IMR-90 (cell line): ENCODE measurements around the gene CTXN3. TPM values are rescaled to one million over a fixed set of nuclear protein-coding genes. Genes with fewer than 3 reads are reported as not detected.
A peak's percentile ranks its signal among the peaks of the same experiment; 100 is the strongest.

Source experiments
- ATAC-seq: fragments of 200-7000 bp; cut with Tn5 transposase; 2 replicates; pipeline ENCODE4 v1.9.1; 2020; ENCODE audit warnings: low read depth, mild to moderate bottlenecking, moderate library complexity
- BruUV-seq: library from RNA; stranded (reverse); fragments of 400-500 nt; replicated peaks from 2 replicates; lab custom pipeline; 2021; lab: Mats Ljungman, UMichigan
- CTCF ChIA-PET: fragments of 300-600 bp; formaldehyde crosslinking; extraction: SDS; loops from one replicate; lab custom pipeline; 2021; ENCODE audit warnings: antibody characterized with exemption; lab: Yijun Ruan, JAX
- POLR2A ChIA-PET: fragments of 300-600 bp; sonication (Branson Sonifier 250); formaldehyde crosslinking; loops from one replicate; lab custom pipeline; 2022; ENCODE audit warnings: antibody characterized with exemption; ENCODE audit not compliant: unreplicated experiment; lab: Charles Lee
- DNase-seq: peaks from one replicate; pipeline ENCODE4 v3.0.0; 2013
- H2AFZ ChIP-seq: replicated peaks from 2 replicates; pipeline ENCODE3; 2013; ENCODE audit warnings: low read length, mild to moderate bottlenecking; ENCODE audit not compliant: poor library complexity
- H2AK5ac ChIP-seq: 2 replicates; pipeline ENCODE4 v1.6.1; 2013; ENCODE audit warnings: low read depth, low read length, inconsistent platforms
- H2AK9ac ChIP-seq: replicated peaks from 2 replicates; pipeline ENCODE3; 2013; ENCODE audit warnings: mild to moderate bottlenecking, low read depth, low read length, moderate library complexity; ENCODE audit not compliant: poor library complexity
- H2BK120ac ChIP-seq: 2 replicates; pipeline ENCODE4 v1.6.1; 2013; ENCODE audit warnings: low read depth, low read length, inconsistent platforms
- H2BK15ac ChIP-seq: 3 replicates; pipeline ENCODE4 v1.6.1; 2013; ENCODE audit warnings: low read depth, low read length, inconsistent platforms
- H2BK20ac ChIP-seq: 2 replicates; pipeline ENCODE4 v1.6.1; 2013; ENCODE audit warnings: low read depth, mild to moderate bottlenecking, inconsistent platforms, low read length, moderate library complexity
- H2BK5ac ChIP-seq: 2 replicates; pipeline ENCODE4 v1.6.1; 2013; ENCODE audit warnings: mild to moderate bottlenecking, low read depth, low read length, inconsistent platforms; ENCODE audit not compliant: poor library complexity, severe bottlenecking
- H3K14ac ChIP-seq: replicated peaks from 2 replicates; pipeline ENCODE4 v1.6.1; 2013; ENCODE audit warnings: low read depth, low read length, inconsistent platforms
- H3K18ac ChIP-seq: 2 replicates; pipeline ENCODE4 v1.6.1; 2013; ENCODE audit warnings: low read depth, low read length, control low read depth
- H3K23ac ChIP-seq: 2 replicates; pipeline ENCODE4 v1.6.1; 2013; ENCODE audit warnings: low read depth, low read length, inconsistent platforms
- H3K27ac ChIP-seq: 2 replicates; pipeline ENCODE4 v1.5.1; 2013; ENCODE audit warnings: mild to moderate bottlenecking, control low read depth, low read length; ENCODE audit not compliant: insufficient read depth
- H3K27me3 ChIP-seq: 2 replicates; pipeline ENCODE4 v1.6.1; 2013; ENCODE audit warnings: low read length; ENCODE audit not compliant: control insufficient read depth, insufficient read depth
- H3K36me3 ChIP-seq: 2 replicates; pipeline ENCODE4 v1.6.1; 2013; ENCODE audit warnings: low read length, mixed read lengths; ENCODE audit not compliant: control insufficient read depth, insufficient read depth
- H3K4ac ChIP-seq: 2 replicates; pipeline ENCODE4 v1.6.1; 2013; ENCODE audit warnings: low read depth, low read length, inconsistent platforms
- H3K4me1 ChIP-seq: 2 replicates; pipeline ENCODE4 v1.6.1; 2013; ENCODE audit warnings: low read length, mixed read lengths; ENCODE audit not compliant: control insufficient read depth, insufficient read depth
- H3K4me2 ChIP-seq: 2 replicates; pipeline ENCODE4 v1.6.1; 2013; ENCODE audit warnings: low read depth, mild to moderate bottlenecking, control low read depth, low read length, moderate library complexity
- H3K4me3 ChIP-seq: 2 replicates; pipeline ENCODE4 v1.5.1; 2013; ENCODE audit warnings: low read depth, mild to moderate bottlenecking, control low read depth, low read length, moderate library complexity; ENCODE audit not compliant: insufficient read depth
- H3K56ac ChIP-seq: 2 replicates; pipeline ENCODE4 v1.6.1; 2013; ENCODE audit warnings: low read length, inconsistent platforms; ENCODE audit not compliant: insufficient read depth; ENCODE audit errors: extremely low read depth
- H3K79me1 ChIP-seq, 2 experiments: 2 replicates each; pipeline ENCODE4 v1.6.1; 2013; ENCODE audit warnings: low read length in 2 of 2, inconsistent platforms in 1 of 2, low read depth in 1 of 2
- H3K9ac ChIP-seq: 2 replicates; pipeline ENCODE4 v1.6.1; 2013; ENCODE audit warnings: low read depth, low read length, control low read depth
- H3K9me1 ChIP-seq: 2 replicates; pipeline ENCODE4 v1.6.1; 2013; ENCODE audit warnings: low read length, inconsistent platforms; ENCODE audit not compliant: insufficient read depth
- H3K9me3 ChIP-seq: 2 replicates; pipeline ENCODE4 v1.6.1; 2013; ENCODE audit warnings: low read length; ENCODE audit not compliant: control insufficient read depth, insufficient read depth
- H4K20me1 ChIP-seq: 2 replicates; pipeline ENCODE4 v1.6.1; 2013; ENCODE audit warnings: low read length, inconsistent platforms; ENCODE audit not compliant: insufficient read depth
- H4K5ac ChIP-seq: 2 replicates; pipeline ENCODE4 v1.6.1; 2013; ENCODE audit warnings: mild to moderate bottlenecking, low read depth, low read length, control low read depth
- H4K8ac ChIP-seq, 2 experiments: 2 replicates each; pipeline ENCODE4 v1.6.1; 2013; ENCODE audit warnings: low read depth in 2 of 2, low read length in 2 of 2, control low read depth in 1 of 2, inconsistent platforms in 1 of 2
- H4K91ac ChIP-seq: 2 replicates; pipeline ENCODE4 v1.6.1; 2013; ENCODE audit warnings: low read depth, low read length, inconsistent platforms; ENCODE audit not compliant: insufficient read depth
- CEBPB ChIP-seq: IDR thresholded peaks from 2 replicates; pipeline ENCODE4 v1.6.1; 2012; ENCODE audit warnings: low read depth, low read length, improper control_type of control experiment
- CHD1 ChIP-seq: IDR thresholded peaks from 2 replicates; pipeline ENCODE4 v1.6.1; 2012; ENCODE audit warnings: low read depth, low read length, improper control_type of control experiment
- MAZ ChIP-seq: IDR thresholded peaks from 2 replicates; pipeline ENCODE4 v1.6.1; 2012; ENCODE audit warnings: low read depth, mild to moderate bottlenecking, low read length, improper control_type of control experiment, moderate library complexity, borderline replicate concordance
- RFX5 ChIP-seq: IDR thresholded peaks from 2 replicates; pipeline ENCODE4 v1.8.0; 2012; ENCODE audit warnings: low read depth, mild to moderate bottlenecking, low read length, moderate library complexity
- WGBS, 2 experiments: methylation state at CpG; one replicate each; pipeline versions ENCODE4 v1.1.5 to v1.1.7; 2013; ENCODE audit warnings: missing lambda C conversion rate in 2 of 2; ENCODE audit not compliant: insufficient read length in 1 of 2; ENCODE audit errors: extremely low coverage in 2 of 2; 5-methylcytosine and 5-hydroxymethylcytosine counted together
- dilution Hi-C: fragments of 300-500 bp; cut with HindIII; formaldehyde crosslinking; loops from one replicate; pipeline ENCODE4 v1.14.3; 2018; ENCODE audit warnings: low sequenced_read_pairs; ENCODE audit not compliant: unreplicated experiment
- in situ Hi-C: fragments of 300-500 bp; cut with MboI; formaldehyde crosslinking; loops from 3 replicates; pipeline ENCODE4 v1.14.3; 2019; ENCODE audit warnings: low sequenced_read_pairs, inconsistent platforms, mixed read lengths
- intact Hi-C: fragments of 100-400 bp; cut with micrococcal nuclease; formaldehyde crosslinking; loops from 2 replicates; pipeline ENCODE4 v1.10.0; 2022
- polyA plus RNA-seq, 3 experiments: library from polyadenylated mRNA; depleted of rRNA; stranded (reverse); fragments of >200 nt; gene quantifications; 2 replicates each; pipeline ENCODE4 v1.2.3, GENCODE V29; 2012; ENCODE audit warnings: low replicate concordance in 1 of 3
- total RNA-seq: library from RNA; depleted of rRNA; stranded (reverse); fragments of >200 nt; gene quantifications from 2 replicates; pipeline ENCODE4 v1.2.3, GENCODE V29; 2012

Gene CTXN3
- total and polyA plus RNA-seq, 2 of the 4 experiments (the other 2 are of a cell fraction), result not detected

DNA sequence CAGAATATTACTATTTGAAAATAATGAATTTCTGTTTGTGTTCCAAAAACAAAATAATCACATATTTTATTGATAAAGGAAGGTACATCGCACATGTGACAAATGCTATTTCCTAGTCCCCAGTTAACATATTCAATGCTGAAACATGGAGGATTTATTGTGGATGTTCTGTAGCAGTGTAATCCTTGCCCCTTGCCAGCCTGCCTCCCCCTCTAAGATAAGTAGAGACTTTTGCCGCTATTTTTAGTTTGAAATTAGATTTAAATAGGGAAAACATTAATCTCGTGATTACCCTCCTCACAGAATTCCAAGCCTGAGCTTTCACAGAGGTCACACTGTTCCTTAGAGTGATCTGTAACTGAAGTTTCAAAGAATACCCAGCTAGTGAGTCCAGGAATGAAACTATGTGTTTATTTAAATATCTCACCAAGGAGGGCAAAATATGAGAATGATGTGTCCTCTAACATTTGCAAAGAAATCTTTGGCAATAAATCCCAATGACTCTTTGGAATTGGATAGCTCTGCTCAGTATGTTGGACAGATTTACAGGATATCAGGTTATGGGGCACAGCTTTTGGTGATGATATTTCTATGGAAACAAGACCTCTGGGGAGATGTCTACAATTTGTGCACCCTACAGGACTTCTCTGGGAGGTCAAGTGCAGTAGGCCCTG is 17.3 kb downstream of the CTXN3 start:
- Histone ChIP-seq H3K4me1 (peaks cover 2% of the 10 kb centered on the region), H4K91ac (no peak overlapping the region), H3K56ac (no peak overlapping the region), H3K14ac (no peak overlapping the region), H3K18ac (no peak overlapping the region), H2AK5ac (no peak overlapping the region), H3K36me3 (no peaks in the 10 kb centered on the region), H3K4me3 (no peak overlapping the region), H3K9me1 (no peaks in the 10 kb centered on the region), H3K27ac (no peak overlapping the region), H3K4me2 (no peak overlapping the region), H2BK120ac (no peak overlapping the region), H2BK5ac (no peak overlapping the region), H2BK20ac (no peak overlapping the region), H4K20me1 (no peaks in the 10 kb centered on the region), H3K23ac (no peak overlapping the region), H3K79me1 (no peaks in the 10 kb centered on the region), H2AK9ac (no peak overlapping the region), H3K4ac (no peak overlapping the region), H2BK15ac (no peak overlapping the region), H3K27me3 (peaks cover 4% of the 10 kb centered on the region; the same call in 1 of the 2 replicates), H4K8ac (no peak overlapping the region), H4K5ac (no peak overlapping the region), H3K9ac (no peak overlapping the region), H2AFZ (no peak overlapping the region), H3K9me3 (no peaks in the 10 kb centered on the region)
- peak; percentile 79 for ATAC-seq
- in situ Hi-C loops (no loop called here), intact Hi-C loops (no loop called here), dilution Hi-C loops (no loop called here)
- no TSS peak for BruUV-seq
- CTCF ChIA-PET, result interaction anchor here (0.9 to 1.0 kb wide), 2 partner anchors 18 to 26 kb away, joined by 3 read pairs; no protein-coding TSS in a partner anchor
- no CpG with 5 or more reads among the region's 3 CpGs for WGBS, 2 experiments
- POLR2A ChIA-PET, result no interaction called here
- no peak for DNase-seq
- no peak for TF ChIP-seq CEBPB
- no peak for TF ChIP-seq RFX5
- TF ChIP-seq CHD1, result no peak
- no peak for TF ChIP-seq MAZ
